Kidney (tissue), 22 donors: ENCODE results near the gene RNH1. TPM values are rescaled to one million over a fixed set of nuclear protein-coding genes. Genes with fewer than 3 reads are reported as not detected.

Experiments used
- DNase-seq, 5 donors: peaks; one replicate each; pipeline ENCODE4 v3.0.0-alpha.2; 2013 to 2020
- FAIRE-seq: peaks from 2 replicates; lab custom pipeline; 2012; peaks lifted over from hg19 to GRCh38; lab: Jason Lieb, UNC
- H3K27ac ChIP-seq, 2 donors: one replicate each; pipeline ENCODE4 v1.7.0; 2013; ENCODE audit warnings: low read depth in 2 of 2, low read length in 2 of 2, inconsistent platforms in 1 of 2
- H3K27me3 ChIP-seq: one replicate; pipeline ENCODE4 v1.7.1; 2013; ENCODE audit warnings: low read length, inconsistent platforms; ENCODE audit not compliant: control insufficient read depth, insufficient read depth
- H3K36me3 ChIP-seq, 3 donors: one replicate each; pipeline versions ENCODE4 v1.7.0 to v1.7.1; 2013; ENCODE audit warnings: low read length in 3 of 3, control low read depth in 1 of 3, inconsistent platforms in 1 of 3; ENCODE audit not compliant: insufficient read depth in 3 of 3, control insufficient read depth in 2 of 3
- H3K4me1 ChIP-seq, 3 donors: one replicate each; pipeline versions ENCODE4 v1.7.0 to v1.7.1; 2013; ENCODE audit warnings: low read length in 3 of 3, inconsistent platforms in 1 of 3, low read depth in 1 of 3; ENCODE audit not compliant: control insufficient read depth in 2 of 3, insufficient read depth in 2 of 3
- H3K4me3 ChIP-seq, 3 donors: one replicate each; pipeline versions ENCODE4 v1.7.0 to v1.8.1; 2013; ENCODE audit warnings: low read length in 3 of 3, control low read depth in 1 of 3, inconsistent platforms in 1 of 3
- H3K9ac ChIP-seq, 3 donors: one replicate each; pipeline versions ENCODE4 v1.7.0 to v1.7.1; 2013; ENCODE audit warnings: low read length in 3 of 3, control low read depth in 1 of 3, inconsistent platforms in 1 of 3
- H3K9me3 ChIP-seq, 3 donors: one replicate each; pipeline versions ENCODE4 v1.7.0 to v1.7.1; 2013; ENCODE audit warnings: low read length in 3 of 3, control low read depth in 1 of 3, inconsistent platforms in 1 of 3; ENCODE audit not compliant: control insufficient read depth in 2 of 3, insufficient read depth in 1 of 3
- intact Hi-C: fragments of 100-400 bp; cut with DNase I; formaldehyde crosslinking; loops from one replicate; pipeline ENCODE4 v1.11.1; 2022
- long read RNA-seq, 10 donors: library from polyadenylated mRNA in 1 of 10; unstranded in 1 of 10; transcript quantifications; one replicate each; pipeline ENCODE4 v2.0.0 and lab custom pipeline, GENCODE V29; 2021 to 2026
- polyA plus RNA-seq: library from polyadenylated mRNA; stranded (reverse); fragments of 350-450 nt; fragmentation: Illumina TruSeq; extraction: RNeasy Lipid Tissue Mini Kit (QIAGEN cat#74804); gene quantifications from one replicate; pipeline ENCODE4 v1.2.3, GENCODE V29; 2014; ENCODE audit warnings: low read depth, low replicate concordance; ENCODE audit not compliant: insufficient read depth
- total RNA-seq: library from RNA; stranded (reverse); fragmentation: NEBNext Ultra II Directional; extraction: Animal tissue kit (Norgen Biotek cat#: 25700); gene quantifications from one replicate; pipeline ENCODE4 v1.2.1, GENCODE V29; 2021
- TF ChIP-seq, protein P1 (sequence below): IDR thresholded peaks from 3 replicates; pipeline ENCODE4 v1.5.1; 2012; ENCODE audit warnings: mild to moderate bottlenecking, moderate library complexity, borderline replicate concordance; ENCODE audit not compliant: insufficient read depth; ENCODE audit errors: extremely low read depth
- donor health status: control.
- donor health status: control.
- donor health status: control.
- donor health status: control.
- donor health status: control.
- donor health status: DM: yes; HTN: yes; CAD: no.
- donor health status: Normal renal cell carcinoma (clear cell type).

The RNH1 gene
- total RNA-seq = 191 TPM
- 171 TPM for polyA plus RNA-seq
- long read RNA-seq, donor 1, transcript RNH1-202 (10 exons, 1,791 nt) = major isoform, 7 of 51 reads
- long read RNA-seq, donor 1, transcript RNH1-203 (10 exons, 1,722 nt) = major isoform, 7 of 51 reads
- long read RNA-seq, donor 1, partial matches to known transcripts = 23 of 51 reads
- long read RNA-seq, donor 1, other reads (novel, unspliced or antisense) = 0 of 51 reads
- long read RNA-seq, donor 2, transcript RNH1-202 (10 exons, 1,791 nt) = major isoform, 10 of 48 reads
- long read RNA-seq, donor 2, transcript RNH1-203 (10 exons, 1,722 nt) = minor isoform, 8 of 48 reads
- long read RNA-seq, donor 2, partial matches to known transcripts = 23 of 48 reads
- long read RNA-seq, donor 2, other reads (novel, unspliced or antisense) = 0 of 48 reads
- long read RNA-seq, donor 3, transcript RNH1-203 (10 exons, 1,722 nt) = major isoform, 17 of 45 reads
- long read RNA-seq, donor 3, transcript RNH1-202 (10 exons, 1,791 nt) = minor isoform, 13 of 45 reads
- long read RNA-seq, donor 3, partial matches to known transcripts = 8 of 45 reads
- long read RNA-seq, donor 3, other reads (novel, unspliced or antisense) = 0 of 45 reads
- long read RNA-seq, donor 4, transcript RNH1-203 (10 exons, 1,722 nt) = major isoform, 17 of 53 reads
- long read RNA-seq, donor 4, transcript RNH1-202 (10 exons, 1,791 nt) = minor isoform, 14 of 53 reads
- long read RNA-seq, donor 4, partial matches to known transcripts = 12 of 53 reads
- long read RNA-seq, donor 4, other reads (novel, unspliced or antisense) = 0 of 53 reads
- long read RNA-seq, donor 5, partial matches to known transcripts = 0 of 3 reads
- long read RNA-seq, donor 5, other reads (novel, unspliced or antisense) = 0 of 3 reads
- long read RNA-seq, donor 6, transcript RNH1-203 (10 exons, 1,722 nt) = major isoform, 5 of 15 reads
- long read RNA-seq, donor 6, partial matches to known transcripts = 0 of 15 reads
- long read RNA-seq, donor 6, other reads (novel, unspliced or antisense) = 0 of 15 reads
- long read RNA-seq, donor 7, transcript RNH1-201 (11 exons, 1,894 nt) = minor isoform, 14 of 356 reads
- long read RNA-seq, donor 7, transcript RNH1-202 (10 exons, 1,791 nt) = minor isoform, 84 of 356 reads
- long read RNA-seq, donor 7, transcript RNH1-203 (10 exons, 1,722 nt) = major isoform, 109 of 356 reads
- long read RNA-seq, donor 7, transcript RNH1-222 (11 exons, 1,829 nt) = minor isoform, 19 of 356 reads
- long read RNA-seq, donor 7, partial matches to known transcripts = 40 of 356 reads
- long read RNA-seq, donor 7, other reads (novel, unspliced or antisense) = 57 of 356 reads
- long read RNA-seq, donor 8, transcript RNH1-203 (10 exons, 1,722 nt) = major isoform, 10 of 35 reads
- long read RNA-seq, donor 8, partial matches to known transcripts = 10 of 35 reads
- long read RNA-seq, donor 8, other reads (novel, unspliced or antisense) = 0 of 35 reads
- long read RNA-seq, donor 9, transcript RNH1-203 (10 exons, 1,722 nt) = minor isoform, 5 of 18 reads
- long read RNA-seq, donor 9, transcript RNH1-202 (10 exons, 1,791 nt) = major isoform, 7 of 18 reads
- long read RNA-seq, donor 9, partial matches to known transcripts = 0 of 18 reads
- long read RNA-seq, donor 9, other reads (novel, unspliced or antisense) = 0 of 18 reads
- long read RNA-seq, donor 10, transcript RNH1-203 (10 exons, 1,722 nt) = major isoform, 14 of 58 reads
- long read RNA-seq, donor 10, transcript RNH1-202 (10 exons, 1,791 nt) = minor isoform, 8 of 58 reads
- long read RNA-seq, donor 10, partial matches to known transcripts = 29 of 58 reads
- long read RNA-seq, donor 10, other reads (novel, unspliced or antisense) = 0 of 58 reads

GRCh38 chr11:506995-507726 lies at the start of gene RNH1:
TSS of gene RNH1 (minus strand) at chr11:507242. CDS start at chr11:502162, 5,080 bp downstream.
- Histone ChIP-seq H3K9ac (peak within 1 kb of the TSS; percentile 74 to 99 (median 91)), H3K27ac (peak within 1 kb of the TSS; percentile 96 to 99), H3K4me3 (peak within 1 kb of the TSS; percentile 74 to 95 (median 78)), H3K4me1 (peaks cover 2 to 15% (median 9%) of the 10 kb centered on the region in 3 donors), H3K36me3 (peaks cover 0 to 3% (median 3%) of the 10 kb centered on the region in 3 donors), H3K27me3 (no peaks in the 10 kb centered on the region), H3K9me3 (no peaks in the 10 kb centered on the region)
- DNase-seq = peak; percentile 97 to 100 (median 98)
- FAIRE-seq = no peak
- TF ChIP-seq, protein P1, sequence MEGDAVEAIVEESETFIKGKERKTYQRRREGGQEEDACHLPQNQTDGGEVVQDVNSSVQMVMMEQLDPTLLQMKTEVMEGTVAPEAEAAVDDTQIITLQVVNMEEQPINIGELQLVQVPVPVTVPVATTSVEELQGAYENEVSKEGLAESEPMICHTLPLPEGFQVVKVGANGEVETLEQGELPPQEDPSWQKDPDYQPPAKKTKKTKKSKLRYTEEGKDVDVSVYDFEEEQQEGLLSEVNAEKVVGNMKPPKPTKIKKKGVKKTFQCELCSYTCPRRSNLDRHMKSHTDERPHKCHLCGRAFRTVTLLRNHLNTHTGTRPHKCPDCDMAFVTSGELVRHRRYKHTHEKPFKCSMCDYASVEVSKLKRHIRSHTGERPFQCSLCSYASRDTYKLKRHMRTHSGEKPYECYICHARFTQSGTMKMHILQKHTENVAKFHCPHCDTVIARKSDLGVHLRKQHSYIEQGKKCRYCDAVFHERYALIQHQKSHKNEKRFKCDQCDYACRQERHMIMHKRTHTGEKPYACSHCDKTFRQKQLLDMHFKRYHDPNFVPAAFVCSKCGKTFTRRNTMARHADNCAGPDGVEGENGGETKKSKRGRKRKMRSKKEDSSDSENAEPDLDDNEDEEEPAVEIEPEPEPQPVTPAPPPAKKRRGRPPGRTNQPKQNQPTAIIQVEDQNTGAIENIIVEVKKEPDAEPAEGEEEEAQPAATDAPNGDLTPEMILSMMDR = peak; percentile 1
- intact Hi-C loops = no loop called here

DNA sequence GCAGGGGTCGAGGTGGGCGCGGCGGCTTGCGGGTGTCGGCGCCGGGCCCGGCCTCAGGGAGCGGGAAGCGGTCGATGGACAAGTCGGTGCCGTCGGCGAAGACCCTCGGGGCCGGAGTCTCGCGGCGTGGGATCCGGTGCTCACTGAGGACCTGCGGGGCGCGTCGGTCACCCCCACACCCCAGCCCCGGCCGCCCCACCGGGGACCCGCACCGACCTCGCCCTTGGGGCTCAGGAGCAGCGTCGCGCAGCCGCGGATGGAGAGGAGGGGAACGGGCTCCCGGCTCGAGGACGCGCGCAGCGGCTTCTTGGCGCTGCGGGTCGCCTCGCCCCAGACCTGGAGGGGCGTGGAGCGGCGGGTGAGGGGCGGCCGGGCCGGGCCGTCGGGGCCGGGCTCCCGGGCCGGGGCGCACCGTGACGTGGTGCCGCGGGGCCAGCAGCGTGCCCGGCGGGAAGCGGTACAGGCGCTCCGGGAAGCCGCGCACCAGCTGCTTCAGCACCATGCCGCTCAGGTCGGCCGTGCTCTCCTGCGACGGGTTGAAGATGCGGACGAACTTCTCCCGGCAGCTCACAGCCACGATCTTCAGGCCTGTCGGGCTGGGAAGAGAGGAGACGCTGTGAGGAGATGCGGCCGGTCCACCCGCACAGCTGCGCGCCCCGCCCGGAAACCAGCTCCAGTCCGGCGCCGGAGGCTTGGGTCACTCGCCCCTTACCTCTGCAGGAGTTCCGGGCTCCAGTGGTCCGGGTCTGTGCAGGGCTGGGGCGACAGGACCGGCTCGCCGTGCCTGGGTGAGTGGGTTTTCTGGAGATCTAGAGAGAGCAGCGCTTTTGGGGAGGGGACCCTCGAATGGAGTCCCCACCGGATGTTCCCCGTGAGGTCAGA lies 49.0 kb upstream of the RNH1 start:
- Histone ChIP-seq H3K9ac (no peak overlapping the region), H3K9me3 (no peaks in the 10 kb centered on the region), H3K4me3 (no peak overlapping the region), H3K4me1 (peaks cover 0 to 18% (median 8%) of the 10 kb centered on the region in 3 donors), H3K27ac (no peak overlapping the region), H3K36me3 (no peaks in the 10 kb centered on the region), H3K27me3 (no peaks in the 10 kb centered on the region)
- DNase-seq (peak in 2 of 5 donors; percentile 68 to 85), FAIRE-seq (no peak)
- TF ChIP-seq, protein P1 = no peak
- intact Hi-C loops = loop anchor here (10.0 kb wide), 1 partner anchor 169 kb away; no protein-coding TSS in a partner anchor
